Stimulated activated CD8-positive, alpha-beta memory T cell treated with anti-CD3 and anti-CD28 coated beads, Interleukin-15, amount 100 ng/mL, for 48 hours (primary cell): Measurements from ENCODE around the gene PIP4K2A.

Experiments
- DNase-seq, 2 donors: peaks; one replicate each; pipeline ENCODE4 v3.0.0-alpha.2; 2020; ENCODE audit warnings: low read depth in 2 of 2

PIP4K2A gene

DNA sequence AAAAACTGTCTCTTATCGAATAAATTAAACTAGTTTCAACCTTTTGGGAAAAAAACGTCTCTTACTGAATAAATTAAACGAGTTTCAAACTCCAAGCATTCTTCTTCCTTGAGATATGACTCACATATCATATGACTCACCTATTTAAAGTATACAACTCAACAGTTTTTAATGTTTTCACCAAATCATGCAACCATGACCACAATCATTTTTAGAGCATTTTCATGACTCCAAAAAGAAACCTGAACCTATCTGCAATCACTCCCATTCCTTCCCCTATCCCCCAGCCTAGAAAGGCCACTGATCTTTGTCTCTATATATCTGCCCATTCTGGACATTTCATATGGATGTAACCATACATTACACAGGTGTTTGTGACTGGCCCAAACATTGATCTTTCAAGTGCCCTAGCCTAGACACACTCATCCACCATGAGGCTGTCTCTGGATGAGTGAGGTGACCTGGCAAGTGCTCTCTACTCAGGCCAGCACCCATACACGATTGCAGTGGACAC is 115.3 kb downstream of the PIP4K2A start:
- DNase-seq: no peak

DNA sequence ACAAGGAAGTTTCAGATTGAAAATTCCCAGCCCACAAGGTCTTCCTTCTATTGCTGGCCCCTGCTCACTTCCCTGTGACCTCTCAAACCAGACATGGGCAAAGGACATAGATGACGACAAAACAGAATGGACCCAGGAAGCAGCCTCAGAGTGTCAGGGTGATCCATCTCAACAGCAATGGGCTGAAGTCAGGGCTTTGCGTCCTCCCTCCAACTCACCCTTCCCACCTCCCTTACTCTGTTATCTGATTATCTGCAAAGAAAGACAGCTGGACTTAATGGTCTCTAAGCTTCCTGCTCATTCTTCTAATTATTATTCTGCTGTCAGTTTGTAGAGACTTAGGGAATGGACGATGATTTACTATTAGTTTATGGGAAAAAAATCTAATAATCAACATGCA is 115.9 kb downstream of the PIP4K2A start:
- no peak for DNase-seq

DNA sequence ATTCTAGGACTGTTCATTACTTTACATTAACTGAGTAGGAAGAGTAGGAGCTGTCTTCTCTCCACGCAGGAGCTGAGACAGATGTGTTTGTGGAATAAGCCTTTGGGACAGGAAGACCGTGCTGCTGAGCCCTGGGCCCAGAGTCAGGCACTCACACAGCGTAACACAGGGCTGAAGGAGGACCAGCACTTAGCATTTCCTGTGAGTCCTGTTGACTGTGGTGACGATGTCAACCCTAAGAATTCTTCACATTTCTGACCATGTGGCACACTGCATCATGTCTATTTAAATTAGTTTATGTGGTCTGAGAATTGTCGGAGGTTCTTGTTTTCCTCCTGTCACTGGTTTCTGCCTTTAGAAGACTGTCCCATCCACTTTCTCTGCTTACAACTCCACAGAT is 117.2 kb downstream of the PIP4K2A start:
- no peak for DNase-seq

DNA sequence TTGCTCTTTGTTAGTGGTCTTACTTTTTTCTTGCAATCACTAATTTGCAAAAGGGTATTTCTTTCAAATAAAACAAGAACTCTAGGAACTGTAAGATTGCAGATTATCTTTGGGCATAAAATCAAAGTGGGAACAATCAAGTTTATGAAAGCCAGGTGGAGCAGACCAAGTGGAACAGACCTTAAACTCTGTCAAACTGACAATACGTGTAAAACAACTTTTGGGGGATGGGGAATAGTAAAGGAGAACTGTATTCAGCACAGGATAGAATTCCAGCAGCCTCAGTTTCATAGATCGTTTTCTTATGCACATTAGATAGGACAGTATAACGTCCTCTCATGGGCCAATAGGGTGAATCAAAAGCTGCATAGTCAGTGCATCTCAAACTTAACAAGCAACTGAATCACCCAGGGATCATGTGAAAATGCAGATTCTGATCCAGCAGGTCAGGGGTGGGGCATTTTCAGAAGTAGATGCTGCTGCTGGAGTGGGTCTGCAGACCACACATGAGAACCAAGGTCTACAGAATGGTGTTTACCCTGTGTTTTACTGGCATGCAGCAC is 120.7 kb downstream of the PIP4K2A start:
- DNase-seq: no peak

DNA sequence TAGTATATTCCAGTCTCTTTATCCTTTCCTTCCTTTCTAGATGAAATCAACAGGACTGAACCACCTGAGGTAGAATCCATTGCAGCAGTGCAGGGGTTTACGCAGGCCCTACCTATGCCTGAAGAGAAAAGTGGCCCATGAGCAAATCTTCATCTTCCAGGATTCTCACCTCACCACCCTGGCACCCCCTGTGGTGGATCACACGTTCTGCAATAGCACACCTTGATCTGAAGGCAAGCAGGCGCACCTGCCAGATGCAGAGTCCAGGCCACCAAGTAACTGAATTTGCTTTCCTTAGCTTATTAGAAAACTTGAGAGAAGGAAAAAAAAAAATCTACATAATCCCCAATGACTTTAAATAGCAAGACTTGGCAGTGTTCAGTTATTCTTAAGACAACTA is 121.4 kb downstream of the PIP4K2A start:
- no peak for DNase-seq

DNA sequence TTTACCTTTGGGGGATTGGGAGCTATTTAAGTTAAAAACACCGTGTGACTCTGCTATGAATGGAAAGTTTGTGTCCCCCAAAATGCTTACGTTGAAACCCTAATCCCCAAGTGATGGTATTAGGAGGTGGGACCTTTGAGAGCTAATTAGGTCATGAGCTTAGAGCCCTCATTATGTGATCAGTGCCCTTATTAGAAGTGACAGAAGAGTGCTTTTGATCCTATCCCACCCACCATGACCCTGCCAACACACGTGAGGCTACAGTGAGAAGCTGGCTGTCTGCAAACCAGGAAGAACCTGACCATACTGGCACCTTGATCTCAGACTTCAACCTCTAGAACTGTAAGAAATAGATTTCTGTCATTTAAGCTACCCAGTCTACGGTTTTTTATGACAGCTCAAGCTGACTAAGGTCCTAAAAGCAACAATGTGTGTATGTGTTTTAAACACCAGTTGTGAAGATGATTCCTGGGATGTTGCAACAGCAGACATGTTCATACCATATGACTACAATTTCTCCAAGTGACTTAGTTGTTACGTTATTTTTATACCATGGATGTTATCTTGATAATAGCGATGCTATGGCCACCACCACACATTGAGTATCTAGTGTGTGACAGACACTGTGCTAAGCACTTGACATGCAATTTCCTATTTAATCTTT is 124.4 kb downstream of the PIP4K2A start:
- no peak for DNase-seq

DNA sequence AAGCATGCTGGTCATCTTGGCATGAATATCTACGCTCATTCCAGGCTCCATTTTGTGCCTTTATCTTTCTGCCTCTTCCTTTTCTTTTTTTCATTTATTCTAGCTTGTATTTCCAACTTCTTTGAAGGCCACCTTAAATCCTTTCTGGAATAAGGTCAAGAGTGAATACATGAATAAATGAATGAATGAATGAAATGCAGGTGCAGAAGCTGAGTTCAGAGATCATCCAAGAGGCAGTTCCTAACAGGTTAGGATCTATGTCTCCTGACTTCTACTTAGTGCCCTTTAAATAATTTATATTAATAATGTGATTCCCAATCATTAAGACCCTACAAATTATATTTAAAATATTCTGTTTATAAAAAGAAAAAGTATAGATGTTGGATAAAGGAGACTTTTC is 125.9 kb downstream of the PIP4K2A start:
- DNase-seq: no peak

DNA sequence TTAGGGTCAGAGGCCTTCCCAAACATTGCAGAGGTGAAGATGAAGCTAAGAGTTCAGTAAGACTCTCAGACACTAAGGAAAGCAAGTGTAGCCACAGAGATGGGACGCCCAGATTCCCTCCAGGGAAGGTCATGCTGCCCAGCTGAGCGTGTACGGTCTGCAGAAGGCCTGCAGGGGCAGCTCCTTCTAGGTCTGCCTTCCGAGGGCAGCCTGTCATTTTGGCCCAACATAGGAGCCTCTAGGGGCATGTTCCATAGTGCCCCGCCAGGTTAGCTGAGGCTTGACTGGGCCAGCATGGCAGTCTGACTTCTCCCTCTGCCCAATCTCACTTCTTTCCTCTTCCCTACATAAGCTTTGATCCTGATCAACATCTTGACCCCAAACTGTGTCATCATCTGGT is 130.7 kb downstream of the PIP4K2A start:
- DNase-seq: no peak

DNA sequence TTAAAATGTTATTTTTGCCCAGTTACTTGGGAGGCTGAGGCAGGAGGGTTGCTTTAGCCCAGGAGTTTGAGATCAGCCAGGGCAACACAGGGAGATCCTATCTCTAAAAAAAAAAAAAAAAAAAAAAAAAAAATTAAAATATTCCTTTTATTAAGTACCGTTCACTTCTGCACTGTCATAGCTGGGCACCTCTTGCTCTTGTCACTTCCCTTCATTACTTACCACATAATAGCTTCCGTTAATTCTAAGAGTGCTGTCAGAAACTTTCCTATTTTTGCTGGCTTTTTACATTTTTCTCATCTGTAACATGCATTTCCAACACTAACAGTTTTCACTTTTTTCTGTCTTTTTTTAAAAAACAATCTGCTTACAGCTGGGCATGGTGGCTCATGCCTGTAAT is 132.9 kb downstream of the PIP4K2A start:
- DNase-seq: no peak

DNA sequence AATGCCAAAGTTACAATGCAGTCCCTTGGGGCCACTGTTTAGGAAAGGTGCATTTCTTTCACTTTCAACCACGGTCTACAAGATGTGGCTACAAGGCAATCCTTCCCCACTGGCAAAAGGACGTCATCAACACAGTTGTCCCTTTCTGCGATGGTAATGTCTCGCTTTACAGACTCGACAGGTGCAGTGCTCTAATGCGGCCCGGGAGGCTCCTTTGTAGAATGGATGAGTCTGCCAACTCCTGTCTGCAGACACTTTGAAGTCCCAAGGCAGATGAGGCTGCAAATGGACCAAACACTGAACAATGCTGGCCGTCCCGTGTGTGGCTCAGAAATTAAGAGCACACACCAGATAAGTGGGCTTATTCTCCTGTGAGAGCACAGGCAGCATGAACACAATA is 133.7 kb downstream of the PIP4K2A start:
- DNase-seq: no peak

DNA sequence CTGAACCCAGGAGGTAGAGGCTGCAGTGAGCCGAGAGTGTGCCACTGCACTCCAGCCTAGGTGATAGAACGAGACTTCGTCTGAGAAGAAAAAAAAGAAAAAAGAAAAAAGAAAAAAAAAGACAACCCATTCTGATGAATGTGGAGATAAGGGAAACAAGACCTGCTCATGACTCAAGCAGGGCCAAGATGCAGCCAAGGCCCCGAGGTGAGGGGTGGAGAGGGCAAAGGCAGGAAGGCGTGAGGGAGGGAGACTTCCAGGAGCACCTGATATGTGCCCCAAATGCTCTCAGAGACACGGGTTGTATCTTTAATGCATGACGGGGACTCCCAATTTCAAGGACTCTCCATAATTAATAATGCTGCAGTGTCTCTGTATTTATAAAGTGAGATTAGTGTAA is 134.6 kb downstream of the PIP4K2A start:
- DNase-seq: no peak

DNA sequence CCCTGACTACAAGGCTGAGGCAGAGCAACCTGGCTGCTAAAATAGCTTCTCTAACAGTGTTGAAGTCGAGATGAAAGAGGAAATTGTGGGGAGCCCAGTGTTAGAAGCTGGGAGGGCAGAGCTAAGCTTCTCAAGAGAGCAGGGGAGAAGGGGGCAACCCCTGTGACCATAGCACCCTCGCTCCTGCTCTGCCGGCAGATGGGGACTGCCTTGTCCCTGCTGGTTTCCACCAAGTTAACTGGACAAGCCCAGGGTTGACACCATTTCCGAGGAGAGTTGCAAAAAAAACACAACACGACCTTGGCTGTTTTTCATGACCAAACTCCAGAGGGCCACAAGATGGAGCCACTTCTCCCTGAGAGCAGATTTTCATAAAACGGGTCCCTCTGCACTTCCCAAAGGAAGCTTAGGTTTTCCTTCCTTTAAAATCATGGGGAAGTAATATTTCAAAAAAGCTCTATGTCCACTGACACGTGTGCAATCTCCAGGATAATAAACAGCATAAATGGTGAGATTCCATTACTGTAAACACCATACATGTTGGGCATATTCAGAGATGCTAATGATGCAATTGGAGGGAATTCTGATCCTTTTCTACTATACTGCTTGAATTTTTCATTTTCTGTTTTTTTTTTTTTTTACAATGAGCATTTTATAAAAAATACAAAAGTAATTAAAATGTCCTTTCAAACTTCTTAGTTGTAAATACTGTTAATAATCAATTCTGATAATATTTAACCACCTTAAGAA is 140.4 kb downstream of the PIP4K2A start:
- no peak for DNase-seq

DNA sequence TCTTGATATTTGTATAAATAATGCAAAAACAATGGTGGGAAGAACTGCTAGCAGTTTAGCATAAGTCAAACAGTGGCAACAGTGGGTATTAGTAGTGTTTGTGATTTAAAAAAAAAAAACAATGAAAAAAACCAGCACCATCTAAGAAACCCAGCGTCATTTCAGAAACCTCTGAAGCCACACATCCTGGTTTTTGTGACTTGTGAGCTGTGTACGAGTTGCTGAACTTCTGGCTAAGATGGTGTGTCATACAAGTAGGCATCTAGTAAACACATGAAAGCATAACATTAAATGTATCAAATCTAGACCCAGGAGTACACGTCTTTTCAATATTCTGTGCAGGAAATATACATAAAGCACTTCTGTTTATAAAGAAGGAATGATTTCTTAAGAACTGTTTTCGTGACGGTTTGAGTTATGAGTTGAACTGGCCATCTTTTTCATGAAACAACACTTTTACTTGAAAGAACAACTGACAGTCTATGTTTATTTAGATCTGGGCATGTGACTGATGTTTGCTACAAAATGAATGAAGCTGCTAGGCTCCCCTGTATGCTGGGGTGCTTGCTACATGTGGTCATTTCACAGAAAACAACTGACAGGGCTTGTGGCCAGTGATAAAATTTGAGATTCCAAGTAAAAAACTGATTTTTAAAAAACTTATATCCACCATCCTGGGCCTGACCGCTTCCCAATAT is 143.5 kb downstream of the PIP4K2A start:
- DNase-seq: no peak

DNA sequence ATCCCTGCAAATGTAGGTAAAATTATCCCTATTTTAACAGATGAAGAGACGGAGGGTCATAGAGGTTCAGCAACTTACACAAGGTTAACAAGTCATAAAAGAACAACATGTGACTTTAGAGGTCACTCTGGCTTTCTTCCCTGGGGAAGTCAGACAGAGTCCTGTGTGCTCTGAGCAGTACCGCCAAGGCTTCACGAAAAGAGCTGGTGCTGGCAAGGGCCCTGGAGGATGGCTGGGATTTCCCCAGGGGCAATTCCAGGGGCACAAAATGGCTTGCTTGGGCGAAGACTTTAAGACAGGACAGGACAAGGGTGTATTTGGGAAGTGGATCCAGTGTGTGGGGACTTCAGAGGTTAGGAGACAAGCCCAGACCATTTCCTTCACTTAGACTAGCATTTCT is 144.1 kb downstream of the PIP4K2A start:
- no peak for DNase-seq

DNA sequence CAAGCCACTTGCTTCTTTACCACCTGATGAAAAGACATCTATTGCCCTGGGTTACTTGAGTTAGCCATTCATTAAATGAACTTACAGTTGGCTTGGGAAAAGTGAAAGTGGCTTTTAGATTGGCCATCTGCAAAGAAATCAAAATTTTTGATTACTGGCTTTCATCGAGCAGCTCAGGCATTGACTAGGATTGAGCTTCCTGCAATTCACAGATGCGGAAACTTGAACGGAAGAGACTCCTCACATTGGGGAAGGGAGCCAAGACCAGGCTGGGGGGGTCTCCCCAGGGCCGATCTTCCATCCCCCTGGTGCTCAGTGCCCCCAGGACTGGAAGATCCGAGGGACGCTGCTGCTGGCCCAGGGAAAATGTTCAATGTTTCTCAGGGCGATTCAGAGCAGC is 145.4 kb downstream of the PIP4K2A start:
- no peak for DNase-seq

DNA sequence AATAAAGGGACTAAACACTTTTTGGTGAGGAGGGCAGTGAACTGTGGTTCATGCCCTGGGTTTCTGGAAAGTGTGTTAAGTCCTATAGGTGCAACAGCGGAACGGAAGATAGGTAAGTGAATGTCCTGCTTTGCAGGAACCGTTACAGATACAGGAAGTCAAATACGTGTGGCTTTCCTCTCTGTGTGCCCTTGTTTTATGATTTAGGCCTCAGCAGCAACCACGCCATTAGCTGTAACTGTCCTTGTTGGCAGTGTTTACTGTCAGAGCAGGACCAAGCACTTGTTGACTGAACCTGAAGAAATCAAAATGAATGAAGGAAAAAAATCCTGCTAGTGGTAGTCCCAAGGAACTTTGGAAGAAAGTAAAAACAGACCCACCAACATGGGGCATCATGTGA is 150.3 kb downstream of the PIP4K2A start:
- no peak for DNase-seq

DNA sequence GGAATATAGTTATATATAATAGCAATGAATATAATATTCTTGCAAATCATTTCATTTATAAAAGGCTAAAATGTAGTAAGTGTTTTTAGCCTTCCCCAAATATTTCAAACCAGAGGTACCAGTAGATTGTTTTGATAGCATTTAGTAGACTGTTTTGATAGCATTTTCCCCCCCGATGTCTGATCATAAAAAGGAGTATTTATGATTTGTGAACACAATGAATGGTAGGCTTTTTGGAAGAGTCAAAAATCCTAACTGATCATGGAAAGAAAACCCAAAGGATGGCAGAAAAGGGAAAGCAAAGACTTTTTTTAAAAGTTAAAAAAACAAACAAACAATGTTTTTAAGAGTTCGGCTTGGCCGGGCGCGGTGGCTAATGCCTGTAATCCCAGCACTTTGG is 152.5 kb downstream of the PIP4K2A start:
- no peak for DNase-seq

DNA sequence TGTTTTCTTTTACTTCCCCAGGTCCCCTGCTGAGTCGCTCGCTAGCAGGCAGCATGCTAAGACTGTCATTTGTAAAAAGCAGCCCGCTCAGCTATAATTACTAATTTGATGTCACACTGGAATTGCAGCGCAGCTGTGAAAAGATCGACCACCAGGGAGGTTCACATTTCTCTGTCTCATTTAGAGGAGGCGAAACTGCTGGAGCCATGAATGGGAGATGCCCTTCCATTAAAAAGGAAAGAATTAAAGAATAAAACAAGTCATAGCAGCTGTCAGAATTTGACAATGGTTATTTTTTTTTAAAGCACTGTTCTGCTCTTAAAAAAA is 153.5 kb downstream of the PIP4K2A start:
- no peak for DNase-seq

DNA sequence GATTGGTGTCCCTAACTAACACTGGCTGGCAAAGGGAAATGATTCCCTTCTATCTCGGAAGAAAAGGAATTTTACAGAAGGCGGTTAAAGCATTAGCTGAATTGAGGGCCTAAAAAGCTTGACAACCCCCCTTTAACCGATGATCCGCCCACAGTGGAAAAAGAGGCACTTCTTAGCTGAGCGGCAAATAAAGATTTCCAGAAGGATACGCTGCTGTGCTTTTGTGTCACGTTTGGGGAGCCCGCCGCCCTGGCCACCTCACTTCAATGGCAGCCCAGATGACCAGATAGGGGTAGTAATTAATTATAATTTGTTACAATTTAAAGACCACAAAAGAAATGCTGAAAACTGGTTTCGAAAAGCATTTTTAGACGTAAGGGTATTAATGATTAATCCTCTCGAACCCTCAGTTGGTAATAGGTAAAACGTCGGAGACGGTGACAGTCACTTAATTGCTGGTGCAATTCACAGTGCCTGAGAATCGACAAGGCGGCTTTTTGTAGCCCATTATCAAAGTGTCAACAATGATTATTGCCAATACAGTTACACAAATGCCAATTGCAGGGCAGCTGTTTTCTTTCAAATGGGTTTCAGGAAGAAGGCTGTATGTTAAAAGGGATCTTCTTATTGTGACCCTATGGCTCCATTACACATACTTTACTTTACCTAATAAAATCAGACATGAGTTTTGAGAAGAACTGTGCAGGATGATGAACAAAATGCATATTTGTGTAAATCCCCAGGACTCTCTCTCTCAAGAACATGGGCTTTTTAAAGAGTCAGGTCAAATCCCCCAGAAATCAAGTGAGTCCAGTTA is 154.1 kb downstream of the PIP4K2A start:
- no peak for DNase-seq

DNA sequence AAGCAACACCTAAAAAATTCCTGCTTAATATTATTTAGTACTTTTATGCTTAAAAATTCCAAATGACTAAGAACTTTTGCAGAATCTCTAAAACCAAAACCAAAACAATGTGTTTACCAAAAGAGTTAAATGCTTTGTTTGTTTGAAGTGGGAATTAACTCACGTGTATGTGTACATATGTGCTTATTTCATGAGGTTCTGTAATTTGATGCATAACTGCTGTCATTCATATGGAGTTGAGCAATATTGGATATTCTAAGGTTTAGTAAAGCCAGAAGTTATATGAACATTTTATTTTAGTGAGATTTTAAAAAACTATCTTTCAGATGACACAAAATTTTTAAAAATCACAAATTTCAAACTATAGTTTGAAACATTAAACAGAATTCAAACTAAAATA is 157.1 kb downstream of the PIP4K2A start:
- DNase-seq: no peak

DNA sequence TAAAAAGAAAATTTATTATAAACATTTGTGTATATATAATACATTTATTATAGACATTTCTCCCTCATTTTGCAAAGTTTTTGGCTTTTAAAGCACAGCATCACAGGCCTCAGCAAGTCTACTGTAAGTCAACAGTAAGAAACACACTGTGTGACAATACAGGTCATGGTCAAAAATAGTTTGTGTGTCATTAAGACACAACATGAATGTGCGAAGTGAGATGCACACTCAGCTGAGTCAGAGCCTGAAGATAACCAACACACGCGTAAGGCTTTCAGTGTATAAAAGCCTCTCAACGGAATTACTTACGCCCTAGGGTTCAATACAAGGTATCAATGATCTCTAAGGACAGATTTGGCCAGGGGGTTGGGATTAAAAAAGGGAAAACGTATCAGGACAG is 157.6 kb downstream of the PIP4K2A start:
- DNase-seq: no peak
